Vagina (tissue), 2 donors: ENCODE measurements around the gene TPSB2.
"Not testable (repeated sequence)": the region's sequence is repeated elsewhere in the genome, so short reads cannot be mapped to it uniquely, and the experiment has no call there.

Experiments used
- POLR2A ChIP-seq, 2 donors: fragments of 450-650 bp; IDR thresholded peaks; one replicate each; pipeline ENCODE4 v1.6.1; 2017; ENCODE audit warnings: antibody characterized with exemption in 2 of 2, mild to moderate bottlenecking in 2 of 2, moderate library complexity in 2 of 2
- TF ChIP-seq, protein P1 (sequence below), 3 experiments: fragments of 450-650 bp in 2 of 3; fragments of 200-600 bp in 1 of 3; sonication (generic) in 1 of 3; IDR thresholded peaks; one replicate each; pipeline ENCODE4 v1.5.1; 2017 to 2019; ENCODE audit warnings: antibody characterized with exemption in 3 of 3, mild to moderate bottlenecking in 2 of 3, moderate library complexity in 2 of 3

DNA sequence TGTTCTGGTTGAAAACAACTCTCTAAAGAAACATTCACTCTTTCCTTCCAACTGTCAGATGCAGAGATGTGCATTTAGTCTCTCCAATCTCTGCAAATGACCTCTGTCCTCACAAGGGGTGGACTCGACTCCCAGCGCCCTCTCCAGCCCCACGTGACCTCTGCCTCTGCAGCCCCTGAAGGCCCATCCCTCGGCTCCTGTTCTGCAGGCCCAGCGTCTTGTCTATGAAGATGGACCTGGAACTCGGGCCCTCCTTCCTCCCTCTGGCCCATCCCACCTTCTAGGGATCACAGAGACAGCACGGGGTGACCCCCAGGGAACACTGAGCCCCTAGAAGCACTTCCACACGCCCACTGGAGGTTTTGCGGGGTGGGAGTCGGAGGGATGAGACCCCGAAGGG, 13.4 kb upstream of the TPSB2 start:
- TF ChIP-seq, protein P1, sequence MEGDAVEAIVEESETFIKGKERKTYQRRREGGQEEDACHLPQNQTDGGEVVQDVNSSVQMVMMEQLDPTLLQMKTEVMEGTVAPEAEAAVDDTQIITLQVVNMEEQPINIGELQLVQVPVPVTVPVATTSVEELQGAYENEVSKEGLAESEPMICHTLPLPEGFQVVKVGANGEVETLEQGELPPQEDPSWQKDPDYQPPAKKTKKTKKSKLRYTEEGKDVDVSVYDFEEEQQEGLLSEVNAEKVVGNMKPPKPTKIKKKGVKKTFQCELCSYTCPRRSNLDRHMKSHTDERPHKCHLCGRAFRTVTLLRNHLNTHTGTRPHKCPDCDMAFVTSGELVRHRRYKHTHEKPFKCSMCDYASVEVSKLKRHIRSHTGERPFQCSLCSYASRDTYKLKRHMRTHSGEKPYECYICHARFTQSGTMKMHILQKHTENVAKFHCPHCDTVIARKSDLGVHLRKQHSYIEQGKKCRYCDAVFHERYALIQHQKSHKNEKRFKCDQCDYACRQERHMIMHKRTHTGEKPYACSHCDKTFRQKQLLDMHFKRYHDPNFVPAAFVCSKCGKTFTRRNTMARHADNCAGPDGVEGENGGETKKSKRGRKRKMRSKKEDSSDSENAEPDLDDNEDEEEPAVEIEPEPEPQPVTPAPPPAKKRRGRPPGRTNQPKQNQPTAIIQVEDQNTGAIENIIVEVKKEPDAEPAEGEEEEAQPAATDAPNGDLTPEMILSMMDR (IDR thresholded peaks at IDR 0.05), result not testable (repeated sequence)
- not testable (repeated sequence) for TF ChIP-seq POLR2A (IDR thresholded peaks at IDR 0.05)
